HG02798 (cell line): Measurements from ENCODE around the gene CXorf51A.
"Not testable (repeated sequence)": the region's sequence is repeated elsewhere in the genome, so short reads cannot be mapped to it uniquely, and the experiment has no call there.

ENCODE experiments used
- ATAC-seq: cut with Tn5 transposase; IDR thresholded peaks from one replicate; pipeline ENCODE4 v1.9.1; 2021; ENCODE audit warnings: mild to moderate bottlenecking; ENCODE audit not compliant: unreplicated experiment, poor library complexity

The CXorf51A gene

GRCh38 chrX:146814644-146815043 lies at the start of gene CXorf51A:
CXorf51A (minus strand) TSS chrX:146814744; CDS start chrX:146814723, 21 bp downstream.
- ATAC-seq: not testable (repeated sequence)

GRCh38 chrX:146863566-146863965 lies 49.0 kb upstream of the CXorf51A start:
- no peak for ATAC-seq

GRCh38 chrX:146854281-146854680 lies 39.7 kb upstream of the CXorf51A start:
- no peak for ATAC-seq

GRCh38 chrX:146831994-146832393 lies 17.4 kb upstream of the CXorf51A start:
- ATAC-seq: no peak

- not testable (repeated sequence) for ATAC-seq
Measured at GRCh38 chrX:146809471-146809870, 5.1 kb downstream of the CXorf51A start, which contains the start of gene CXorf51B. CXorf51B (plus strand) TSS chrX:146809771; CDS start chrX:146809792, 21 bp downstream.
